HT1080 (cell line): ENCODE measurements around the gene HOXD12. TPM values are rescaled to one million over a fixed set of nuclear protein-coding genes. Genes with fewer than 3 reads are reported as not detected.

Experiments
- DNase-seq: peaks from one replicate; pipeline ENCODE4 v3.0.0-alpha.2; 2015; ENCODE audit warnings: low read depth
- polyA plus RNA-seq, 2 experiments: library from polyadenylated mRNA; depleted of rRNA; stranded (reverse); fragments of >200 nt; gene quantifications; 2 replicates each; pipeline ENCODE4 v1.2.3, GENCODE V29; 2015
- total RNA-seq: library from RNA; depleted of rRNA; stranded (reverse); fragments of >200 nt; shearing (Covaris generic); gene quantifications from 2 replicates; pipeline ENCODE4 v1.2.3, GENCODE V29; 2014; rRNA removed

Gene HOXD12
- total RNA-seq, result 0.10 TPM in 1 of 2 replicates, not detected in the other
- polyA plus RNA-seq (2015; cell fraction: cytosol; rRNA removed), result 0.21 TPM in 1 of 2 replicates, not detected in the other
- polyA plus RNA-seq (2015; cell fraction: nucleus; rRNA removed), result not detected in 2 replicates

GRCh38 chr2:176099728-176100546 is at the start of gene HOXD12:
HOXD12 (plus strand) TSS chr2:176099795; CDS start chr2:176099802, 7 bp downstream.
- DNase-seq, result no peak

- peak; percentile 17 for DNase-seq
These were observed 43.2 kb upstream of the HOXD12 start for GRCh38 chr2:176056406-176056805.

GRCh38 chr2:176063958-176064357 is 35.6 kb upstream of the HOXD12 start:
- DNase-seq, result no peak

- DNase-seq, result no peak
These were observed 32.7 kb upstream of the HOXD12 start for GRCh38 chr2:176066645-176067588.

- DNase-seq, result no peak
These were observed 31.8 kb upstream of the HOXD12 start for GRCh38 chr2:176067589-176068418.

- no peak for DNase-seq
These were observed 31.2 kb upstream of the HOXD12 start for GRCh38 chr2:176068419-176068832.

- no peak for DNase-seq
These were observed 28.0 kb upstream of the HOXD12 start for GRCh38 chr2:176071330-176072291.

- no peak for DNase-seq
These were observed 27.3 kb upstream of the HOXD12 start for GRCh38 chr2:176072292-176072669.

- DNase-seq, result no peak
These were observed 26.4 kb upstream of the HOXD12 start for GRCh38 chr2:176072951-176073904.

- no peak for DNase-seq
These were observed 24.6 kb upstream of the HOXD12 start for GRCh38 chr2:176074919-176075425.

GRCh38 chr2:176075481-176075880 is 24.1 kb upstream of the HOXD12 start:
- DNase-seq, result no peak

- no peak for DNase-seq
These were observed 23.5 kb upstream of the HOXD12 start for GRCh38 chr2:176076063-176076462.

- no peak for DNase-seq
These were observed 22.8 kb upstream of the HOXD12 start for GRCh38 chr2:176076796-176077195.

GRCh38 chr2:176078541-176079284 is 20.9 kb upstream of the HOXD12 start:
- no peak for DNase-seq

- no peak for DNase-seq
These were observed 20.2 kb upstream of the HOXD12 start for GRCh38 chr2:176079285-176079830.

GRCh38 chr2:176079831-176080539 is 19.6 kb upstream of the HOXD12 start:
- DNase-seq, result peak; percentile 74
